Gastrocnemius medialis (tissue), 4 donors: ENCODE measurements around the gene C9orf72. TPM values are rescaled to one million over a fixed set of nuclear protein-coding genes. Genes with fewer than 3 reads are reported as not detected.

ENCODE experiments used
- ATAC-seq, 2 donors: fragments of 150-250 bp; one replicate each; pipeline ENCODE4 v1.9.1; 2016
- DNase-seq, 2 donors: peaks; one replicate each; pipeline ENCODE4 v3.0.0-alpha.2; 2019
- H3K27ac ChIP-seq, 4 donors: fragments of 200-600 bp; sonication (generic); 1 replicate in 1 of 4; 2 replicates in 3 of 4; pipeline ENCODE4 v1.5.1; 2016 to 2018; ENCODE audit warnings: mild to moderate bottlenecking in 2 of 4, moderate library complexity in 1 of 4
- H3K27me3 ChIP-seq, 3 donors: fragments of 200-600 bp; sonication (generic) in 2 of 3; 1 replicate in 1 of 3; 2 replicates in 2 of 3; pipeline versions ENCODE4 v1.5.1 to v1.6.0; 2016 to 2019; ENCODE audit warnings: mild to moderate bottlenecking in 1 of 3, moderate library complexity in 1 of 3
- H3K36me3 ChIP-seq, 2 donors: fragments of 200-600 bp; sonication (generic) in 1 of 2; one replicate each; pipeline ENCODE4 v1.5.1; 2017 to 2018
- H3K4me1 ChIP-seq, 2 donors: fragments of 200-600 bp; sonication (generic) in 1 of 2; one replicate each; pipeline ENCODE4 v1.5.1; 2016 to 2017; ENCODE audit warnings: mild to moderate bottlenecking in 2 of 2
- H3K4me3 ChIP-seq, 4 donors: fragments of 200-600 bp; sonication (generic) in 3 of 4; 1 replicate in 1 of 4; 2 replicates in 3 of 4; pipeline ENCODE4 v1.5.1; 2016 to 2019; ENCODE audit warnings: mild to moderate bottlenecking in 2 of 4
- H3K9me3 ChIP-seq, 3 donors: fragments of 200-600 bp; sonication (generic) in 2 of 3; 1 replicate in 1 of 3; 2 replicates in 2 of 3; pipeline ENCODE4 v1.5.1; 2016 to 2019
- CTCF ChIP-seq, 5 experiments: fragments of 450-650 bp in 3 of 5; fragments of 200-600 bp in 2 of 5; sonication (generic) in 2 of 5; IDR thresholded peaks in 4 of 5; conservative IDR thresholded peaks in 1 of 5; 1 replicate in 4 of 5; 2 replicates in 1 of 5; pipeline ENCODE4 v1.5.1; 2016 to 2019; ENCODE audit warnings: antibody characterized with exemption in 5 of 5, mild to moderate bottlenecking in 3 of 5, moderate library complexity in 3 of 5
- POLR2A ChIP-seq, 2 donors: fragments of 450-650 bp; IDR thresholded peaks; one replicate each; pipeline ENCODE4 v1.6.1; 2017; ENCODE audit warnings: antibody characterized with exemption in 2 of 2, mild to moderate bottlenecking in 2 of 2, moderate library complexity in 2 of 2
- in situ Hi-C, 4 donors: fragments of 200-750 bp; cut with MboI; loops; one replicate each; pipeline versions ENCODE4 v1.15.0 to v1.8.0; 2017; ENCODE audit warnings: low sequenced_read_pairs in 4 of 4
- intact Hi-C: fragments of 100-400 bp; cut with DNase I; formaldehyde crosslinking; loops from one replicate; pipeline ENCODE4 v1.15.1; 2023; ENCODE audit warnings: low total_unique reads
- total RNA-seq, 4 donors: library from RNA; depleted of rRNA; stranded (reverse); fragments of >200 nt; gene quantifications; one replicate each; pipeline versions ENCODE4 v1.1.0 to v1.2.3, GENCODE V29; 2016

C9orf72 gene
- total RNA-seq, 4 donors from 2014 or later: 14.8 to 43.4 (median 19.4) TPM

- intact Hi-C loops (no loop called here), in situ Hi-C loops (no loop called here)
- Histone ChIP-seq H3K27ac (no peak overlapping the region), H3K4me3 (no peak overlapping the region), H3K27me3 (no peaks in the 10 kb centered on the region), H3K36me3 (no peaks in the 10 kb centered on the region), H3K4me1 (no peaks in the 10 kb centered on the region), H3K9me3 (no peaks in the 10 kb centered on the region)
- ATAC-seq (no peak), DNase-seq (no peak)
- TF ChIP-seq CTCF (IDR thresholded peaks at IDR 0.05 in 4 of 5, conservative IDR thresholded peaks at IDR 0.05 in 1 of 5) (no peak), POLR2A (IDR thresholded peaks at IDR 0.05) (no peak)
Measured at GRCh38 chr9:27601396-27601795, 28.1 kb upstream of the C9orf72 start.

- in situ Hi-C loops: no loop called here
- Histone ChIP-seq H3K9me3 (no peaks in the 10 kb centered on the region), H3K4me3 (no peak overlapping the region), H3K27ac (peak overlapping the region in 1 of 4 donors; percentile 25), H3K36me3 (no peaks in the 10 kb centered on the region), H3K27me3 (no peaks in the 10 kb centered on the region), H3K4me1 (no peaks in the 10 kb centered on the region)
- intact Hi-C loops: no loop called here
- DNase-seq (no peak), ATAC-seq (no peak)
- TF ChIP-seq POLR2A (IDR thresholded peaks at IDR 0.05): no peak
- TF ChIP-seq CTCF (IDR thresholded peaks at IDR 0.05 in 4 of 5, conservative IDR thresholded peaks at IDR 0.05 in 1 of 5): no peak
Measured at GRCh38 chr9:27600256-27600655, 27.0 kb upstream of the C9orf72 start.

GRCh38 chr9:27599870-27600238, 26.6 kb upstream of the C9orf72 start:
- ATAC-seq: no peak
- H3K27me3 ChIP-seq: no peaks in the 10 kb centered on the region
- no peak for DNase-seq
- in situ Hi-C loops (no loop called here), intact Hi-C loops (no loop called here)
- no peak for TF ChIP-seq POLR2A (IDR thresholded peaks at IDR 0.05)
- no peak for TF ChIP-seq CTCF (IDR thresholded peaks at IDR 0.05 in 4 of 5, conservative IDR thresholded peaks at IDR 0.05 in 1 of 5)
- no peak overlapping the region for H3K4me3 ChIP-seq
- H3K27ac ChIP-seq: peak overlapping the region in 1 of 4 donors; percentile 25
- no peaks in the 10 kb centered on the region for H3K4me1 ChIP-seq
- no peaks in the 10 kb centered on the region for H3K36me3 ChIP-seq
- H3K9me3 ChIP-seq: no peaks in the 10 kb centered on the region

- Histone ChIP-seq H3K27me3 (no peaks in the 10 kb centered on the region), H3K4me3 (no peak overlapping the region), H3K9me3 (no peaks in the 10 kb centered on the region), H3K27ac (no peak overlapping the region), H3K4me1 (no peaks in the 10 kb centered on the region), H3K36me3 (no peaks in the 10 kb centered on the region)
- in situ Hi-C loops (no loop called here), intact Hi-C loops (no loop called here)
- ATAC-seq (no peak), DNase-seq (no peak)
- TF ChIP-seq CTCF (IDR thresholded peaks at IDR 0.05 in 4 of 5, conservative IDR thresholded peaks at IDR 0.05 in 1 of 5) (no peak), POLR2A (IDR thresholded peaks at IDR 0.05) (no peak)
Measured at GRCh38 chr9:27599102-27599869, 26.0 kb upstream of the C9orf72 start.

GRCh38 chr9:27595733-27596132, 22.5 kb upstream of the C9orf72 start:
- Histone ChIP-seq H3K36me3 (no peaks in the 10 kb centered on the region), H3K4me3 (no peak overlapping the region), H3K27me3 (no peaks in the 10 kb centered on the region), H3K27ac (no peak overlapping the region), H3K4me1 (no peaks in the 10 kb centered on the region), H3K9me3 (no peaks in the 10 kb centered on the region)
- in situ Hi-C loops (no loop called here), intact Hi-C loops (no loop called here)
- TF ChIP-seq CTCF (IDR thresholded peaks at IDR 0.05 in 4 of 5, conservative IDR thresholded peaks at IDR 0.05 in 1 of 5): no peak
- TF ChIP-seq POLR2A (IDR thresholded peaks at IDR 0.05): no peak
- no peak for ATAC-seq
- no peak for DNase-seq
